Parathyroid adenoma (tissue), 2 donors: Measurements from ENCODE around the gene VAX1.
"Not testable (repeated sequence)": the region's sequence is repeated elsewhere in the genome, so short reads cannot be mapped to it uniquely, and the experiment has no call there.

ENCODE experiments used
- H2AFZ ChIP-seq: fragments of 300-600 bp; sonication (generic); one replicate; pipeline ENCODE4 v1.7.0; 2017; ENCODE audit warnings: antibody characterized with exemption, mild to moderate bottlenecking
- H3K27ac ChIP-seq: fragments of 300-600 bp; sonication (generic); one replicate; pipeline ENCODE4 v1.7.0; 2017
- H3K27me3 ChIP-seq: fragments of 300-600 bp; sonication (generic); one replicate; pipeline ENCODE4 v1.7.0; 2017; ENCODE audit warnings: low read length; ENCODE audit not compliant: control insufficient read depth, insufficient read depth
- H3K36me3 ChIP-seq: fragments of 300-600 bp; sonication (generic); one replicate; pipeline ENCODE4 v1.7.0; 2017; ENCODE audit warnings: low read length; ENCODE audit not compliant: control insufficient read depth, insufficient read depth
- H3K4me1 ChIP-seq: fragments of 300-600 bp; sonication (generic); one replicate; pipeline ENCODE4 v1.7.0; 2017; ENCODE audit warnings: control low read depth
- H3K4me2 ChIP-seq: fragments of 300-600 bp; sonication (generic); one replicate; pipeline ENCODE4 v1.7.0; 2017; ENCODE audit warnings: low read length
- H3K4me3 ChIP-seq: fragments of 300-600 bp; sonication (generic); one replicate; pipeline ENCODE4 v1.7.0; 2017; ENCODE audit warnings: low read depth, low read length
- H3K79me2 ChIP-seq: fragments of 300-600 bp; sonication (generic); one replicate; pipeline ENCODE4 v1.7.0; 2017; ENCODE audit warnings: control low read depth
- H3K9ac ChIP-seq: fragments of 300-600 bp; sonication (generic); one replicate; pipeline ENCODE4 v1.7.0; 2017; ENCODE audit warnings: mild to moderate bottlenecking
- H3K9me3 ChIP-seq: fragments of 300-600 bp; sonication (generic); one replicate; pipeline ENCODE4 v1.7.0; 2017; ENCODE audit warnings: low read length; ENCODE audit not compliant: control insufficient read depth
- TF ChIP-seq, protein P1 (sequence below): fragments of 300-600 bp; sonication (generic); IDR thresholded peaks from one replicate; pipeline ENCODE4 v1.7.0; 2017; ENCODE audit warnings: antibody characterized with exemption, mild to moderate bottlenecking
- donor health status: primary hyperparathyroidism.

The VAX1 gene

DNA sequence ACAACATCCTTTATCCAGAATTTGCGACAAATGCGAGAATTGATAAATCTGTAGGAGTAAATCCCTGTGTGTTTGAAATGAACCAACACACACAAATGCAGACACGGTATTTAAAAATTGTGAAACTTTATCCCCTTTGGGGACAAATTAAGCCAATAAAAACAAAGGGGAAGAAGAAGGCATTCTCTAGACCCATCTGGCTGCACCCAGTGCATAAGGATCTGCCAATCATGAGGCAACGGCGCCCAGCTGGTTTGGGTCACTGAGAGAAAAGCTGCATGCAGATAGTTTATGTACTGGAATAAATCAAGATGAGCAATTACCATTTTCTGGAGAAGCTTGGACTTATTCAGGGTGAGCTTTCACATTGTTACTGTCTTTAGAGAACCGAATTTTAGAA is 45.7 kb downstream of the VAX1 start:
- TF ChIP-seq, protein P1, sequence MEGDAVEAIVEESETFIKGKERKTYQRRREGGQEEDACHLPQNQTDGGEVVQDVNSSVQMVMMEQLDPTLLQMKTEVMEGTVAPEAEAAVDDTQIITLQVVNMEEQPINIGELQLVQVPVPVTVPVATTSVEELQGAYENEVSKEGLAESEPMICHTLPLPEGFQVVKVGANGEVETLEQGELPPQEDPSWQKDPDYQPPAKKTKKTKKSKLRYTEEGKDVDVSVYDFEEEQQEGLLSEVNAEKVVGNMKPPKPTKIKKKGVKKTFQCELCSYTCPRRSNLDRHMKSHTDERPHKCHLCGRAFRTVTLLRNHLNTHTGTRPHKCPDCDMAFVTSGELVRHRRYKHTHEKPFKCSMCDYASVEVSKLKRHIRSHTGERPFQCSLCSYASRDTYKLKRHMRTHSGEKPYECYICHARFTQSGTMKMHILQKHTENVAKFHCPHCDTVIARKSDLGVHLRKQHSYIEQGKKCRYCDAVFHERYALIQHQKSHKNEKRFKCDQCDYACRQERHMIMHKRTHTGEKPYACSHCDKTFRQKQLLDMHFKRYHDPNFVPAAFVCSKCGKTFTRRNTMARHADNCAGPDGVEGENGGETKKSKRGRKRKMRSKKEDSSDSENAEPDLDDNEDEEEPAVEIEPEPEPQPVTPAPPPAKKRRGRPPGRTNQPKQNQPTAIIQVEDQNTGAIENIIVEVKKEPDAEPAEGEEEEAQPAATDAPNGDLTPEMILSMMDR: no peak
- Histone ChIP-seq H3K4me3 (no peak overlapping the region), H3K27ac (no peak overlapping the region), H3K9ac (no peak overlapping the region), H3K4me1 (no peaks in the 10 kb centered on the region), H3K79me2 (no peaks in the 10 kb centered on the region), H2AFZ (no peak overlapping the region), H3K9me3 (no peaks in the 10 kb centered on the region), H3K36me3 (no peaks in the 10 kb centered on the region), H3K4me2 (no peak overlapping the region), H3K27me3 (no peaks in the 10 kb centered on the region)

GRCh38 chr10:117090834-117091233 is 47.2 kb downstream of the VAX1 start:
- H3K4me2 ChIP-seq: no peak overlapping the region
- no peaks in the 10 kb centered on the region for H3K79me2 ChIP-seq
- H3K27me3 ChIP-seq: no peaks in the 10 kb centered on the region
- H3K27ac ChIP-seq: no peak overlapping the region
- no peaks in the 10 kb centered on the region for H3K36me3 ChIP-seq
- H3K4me3 ChIP-seq: no peak overlapping the region
- no peak overlapping the region for H3K9ac ChIP-seq
- no peak overlapping the region for H2AFZ ChIP-seq
- H3K4me1 ChIP-seq: no peaks in the 10 kb centered on the region
- TF ChIP-seq, protein P1: no peak
- H3K9me3 ChIP-seq: no peaks in the 10 kb centered on the region

DNA sequence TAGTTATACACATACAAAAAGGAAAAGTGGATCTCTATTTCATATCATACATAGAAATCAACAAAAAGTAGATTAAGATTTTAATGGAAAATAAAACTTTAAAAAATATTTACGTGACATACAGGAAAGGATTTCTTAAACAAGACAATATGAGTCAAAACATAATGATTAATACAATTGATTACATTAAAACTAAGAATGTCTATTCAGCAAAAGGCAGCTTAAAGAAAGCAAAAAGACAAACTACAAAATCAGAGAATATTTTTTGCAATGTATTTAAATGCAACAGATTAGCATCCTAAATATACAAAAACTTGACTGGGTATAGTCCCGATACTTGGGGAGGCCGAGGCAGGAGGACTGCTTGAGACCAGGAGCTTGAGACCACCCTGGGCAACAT is 50.5 kb downstream of the VAX1 start:
- Histone ChIP-seq H3K27me3 (no peaks in the 10 kb centered on the region), H3K79me2 (no peaks in the 10 kb centered on the region), H3K36me3 (no peaks in the 10 kb centered on the region), H3K9ac (no peak overlapping the region), H3K27ac (no peak overlapping the region), H3K9me3 (no peaks in the 10 kb centered on the region), H2AFZ (no peak overlapping the region), H3K4me1 (no peaks in the 10 kb centered on the region), H3K4me3 (no peak overlapping the region), H3K4me2 (no peak overlapping the region)
- TF ChIP-seq, protein P1: no peak

- H2AFZ ChIP-seq: no peak overlapping the region
- no peaks in the 10 kb centered on the region for H3K79me2 ChIP-seq
- H3K9me3 ChIP-seq: no peaks in the 10 kb centered on the region
- H3K27me3 ChIP-seq: no peaks in the 10 kb centered on the region
- H3K9ac ChIP-seq: no peak overlapping the region
- no peak overlapping the region for H3K4me2 ChIP-seq
- H3K4me1 ChIP-seq: no peaks in the 10 kb centered on the region
- TF ChIP-seq, protein P1: no peak
- H3K36me3 ChIP-seq: no peaks in the 10 kb centered on the region
- no peak overlapping the region for H3K4me3 ChIP-seq
- no peak overlapping the region for H3K27ac ChIP-seq
Measured at GRCh38 chr10:117086546-117086945, 51.5 kb downstream of the VAX1 start.

DNA sequence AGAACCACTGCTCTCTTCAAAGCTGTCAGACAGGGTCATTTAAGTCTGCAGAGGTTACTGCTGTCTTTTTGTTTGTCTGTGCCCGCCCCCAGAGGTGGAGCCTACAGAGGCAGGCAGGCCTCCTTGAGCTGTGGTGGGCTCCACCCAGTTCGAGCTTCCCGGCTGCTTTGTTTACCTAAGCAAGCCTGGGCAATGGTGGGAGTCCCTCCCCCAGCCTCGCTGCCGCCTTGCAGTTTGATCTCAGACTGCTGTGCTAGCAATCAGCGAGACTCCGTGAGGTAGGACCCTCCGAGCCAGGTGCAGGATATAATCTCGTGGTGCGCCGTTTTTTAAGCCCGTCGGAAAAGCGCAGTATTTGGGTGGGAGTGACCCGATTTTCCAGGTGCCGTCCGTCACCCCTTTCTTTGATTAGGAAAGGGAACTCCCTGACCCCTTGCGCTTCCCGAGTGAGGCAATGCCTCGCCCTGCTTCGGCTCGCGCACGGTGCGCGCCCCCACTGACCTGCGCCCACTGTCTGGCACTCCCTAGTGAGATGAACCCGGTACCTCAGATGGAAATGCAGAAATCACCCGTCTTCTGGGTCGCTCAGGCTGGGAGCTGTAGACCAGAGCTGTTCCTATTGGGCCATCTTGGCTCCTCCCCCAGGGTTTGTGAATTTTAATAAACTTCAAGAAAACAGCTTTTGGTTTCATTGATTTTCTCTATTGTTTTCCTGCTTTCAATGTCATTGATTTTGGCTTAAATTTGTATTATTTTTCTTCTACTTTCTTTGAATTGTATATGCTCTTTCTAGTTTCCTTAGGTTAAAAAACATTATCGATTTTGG is 53.4 kb downstream of the VAX1 start:
- H3K4me3 ChIP-seq, H3K9me3 ChIP-seq, H3K4me2 ChIP-seq, H3K36me3 ChIP-seq, H3K79me2 ChIP-seq, H2AFZ ChIP-seq, H3K27ac ChIP-seq, H3K27me3 ChIP-seq, H3K9ac ChIP-seq, H3K4me1 ChIP-seq: not testable (repeated sequence)
